Neuronal stem cell (in vitro differentiated cells): Measurements from ENCODE around the gene SSBP4.
A peak's percentile ranks its signal among the peaks of the same experiment; 100 is the strongest.

Source experiments
- DNase-seq: peaks from one replicate; pipeline ENCODE4 v3.0.0-alpha.2; 2013; ENCODE audit warnings: low spot score
- H2AFZ ChIP-seq: one replicate; pipeline ENCODE4 v1.6.1; 2013; ENCODE audit warnings: mild to moderate bottlenecking, low read length, inconsistent platforms
- H2AK5ac ChIP-seq: 2 replicates; pipeline ENCODE4 v1.6.1; 2013; ENCODE audit warnings: low read depth, mild to moderate bottlenecking, inconsistent platforms, low read length, moderate library complexity, mixed read lengths
- H2BK120ac ChIP-seq: 2 replicates; pipeline ENCODE4 v1.6.1; 2013; ENCODE audit warnings: low read depth, mild to moderate bottlenecking, inconsistent platforms, low read length, moderate library complexity, mixed read lengths
- H2BK12ac ChIP-seq: one replicate; pipeline ENCODE4 v1.6.1; 2013; ENCODE audit warnings: low read length, inconsistent platforms
- H2BK15ac ChIP-seq: 2 replicates; pipeline ENCODE4 v1.6.1; 2013; ENCODE audit warnings: mild to moderate bottlenecking, low read length, inconsistent platforms, mixed read lengths
- H2BK5ac ChIP-seq: one replicate; pipeline ENCODE4 v1.6.1; 2013; ENCODE audit warnings: inconsistent platforms, mild to moderate bottlenecking, low read length, moderate library complexity
- H3K14ac ChIP-seq: one replicate; pipeline ENCODE4 v1.6.1; 2013; ENCODE audit warnings: low read length, inconsistent platforms
- H3K18ac ChIP-seq: 2 replicates; pipeline ENCODE4 v1.6.1; 2013; ENCODE audit warnings: low read length, inconsistent platforms
- H3K23ac ChIP-seq: 2 replicates; pipeline ENCODE4 v1.6.1; 2013; ENCODE audit warnings: low read depth, mild to moderate bottlenecking, mixed read lengths, low read length, inconsistent platforms; ENCODE audit not compliant: poor library complexity
- H3K27ac ChIP-seq: replicated peaks from 3 replicates; pipeline ENCODE4 v1.5.1; 2013; ENCODE audit warnings: low read length, inconsistent platforms
- H3K27me3 ChIP-seq, 3 experiments: 2 replicates each; pipeline ENCODE4 v1.6.1; 2013; ENCODE audit warnings: low read length in 3 of 3, mild to moderate bottlenecking in 2 of 3, inconsistent platforms in 1 of 3, low read depth in 1 of 3, mixed read lengths in 1 of 3, moderate library complexity in 1 of 3; ENCODE audit not compliant: control insufficient read depth in 3 of 3, insufficient read depth in 3 of 3
- H3K36me3 ChIP-seq, 2 donors: replicated peaks in 1 of 2; 2 replicates each; pipeline ENCODE4 v1.6.1; 2013; ENCODE audit warnings: low read length in 2 of 2; ENCODE audit not compliant: control insufficient read depth in 2 of 2, insufficient read depth in 2 of 2
- H3K4ac ChIP-seq: 2 replicates; pipeline ENCODE4 v1.6.1; 2013; ENCODE audit warnings: inconsistent platforms, mild to moderate bottlenecking, low read length, moderate library complexity
- H3K4me1 ChIP-seq, 2 donors: 1 replicate in 1 of 2; 2 replicates in 1 of 2; pipeline ENCODE4 v1.6.1; 2013; ENCODE audit warnings: low read length in 2 of 2, low read depth in 1 of 2; ENCODE audit not compliant: control insufficient read depth in 2 of 2, insufficient read depth in 1 of 2
- H3K4me2 ChIP-seq: one replicate; pipeline ENCODE4 v1.6.1; 2013; ENCODE audit warnings: mild to moderate bottlenecking, low read length, inconsistent platforms; ENCODE audit not compliant: insufficient read depth, poor library complexity, severe bottlenecking
- H3K4me3 ChIP-seq, 2 donors: 2 replicates each; pipeline ENCODE4 v1.5.1; 2013; ENCODE audit warnings: low read length in 2 of 2, mild to moderate bottlenecking in 2 of 2, inconsistent platforms in 1 of 2, moderate library complexity in 1 of 2
- H3K79me1 ChIP-seq: one replicate; pipeline ENCODE4 v1.6.1; 2013; ENCODE audit warnings: low read depth, mild to moderate bottlenecking, inconsistent platforms, low read length, moderate library complexity
- H3K9ac ChIP-seq: one replicate; pipeline ENCODE4 v1.6.1; 2013; ENCODE audit warnings: mild to moderate bottlenecking, low read depth, low read length, inconsistent platforms; ENCODE audit not compliant: poor library complexity
- H3K9me3 ChIP-seq, 2 donors: replicated peaks in 1 of 2; 2 replicates each; pipeline versions ENCODE3 to v1.6.1; 2013; ENCODE audit warnings: low read length in 2 of 2, mild to moderate bottlenecking in 2 of 2, inconsistent platforms in 1 of 2, low read depth in 1 of 2, mixed read lengths in 1 of 2, moderate library complexity in 1 of 2; ENCODE audit not compliant: control insufficient read depth in 2 of 2, insufficient read depth in 1 of 2
- H4K8ac ChIP-seq: one replicate; pipeline ENCODE4 v1.6.1; 2013; ENCODE audit warnings: low read depth, mild to moderate bottlenecking, inconsistent platforms, low read length, moderate library complexity
- H4K91ac ChIP-seq: one replicate; pipeline ENCODE4 v1.6.1; 2013; ENCODE audit warnings: low read length, low read depth, mild to moderate bottlenecking, inconsistent platforms; ENCODE audit not compliant: poor library complexity
- WGBS, 2 donors: extraction: QIAGEN DNeasy Blood & Tissue Kit; methylation state at CpG; one replicate each; pipeline ENCODE4 v1.1.7; 2013; ENCODE audit warnings: missing lambda C conversion rate in 2 of 2, mixed read lengths in 1 of 2; ENCODE audit not compliant: insufficient read length in 2 of 2, insufficient replicate concordance in 1 of 2; ENCODE audit errors: extremely low coverage in 2 of 2; 5-methylcytosine and 5-hydroxymethylcytosine counted together

The SSBP4 gene

DNA sequence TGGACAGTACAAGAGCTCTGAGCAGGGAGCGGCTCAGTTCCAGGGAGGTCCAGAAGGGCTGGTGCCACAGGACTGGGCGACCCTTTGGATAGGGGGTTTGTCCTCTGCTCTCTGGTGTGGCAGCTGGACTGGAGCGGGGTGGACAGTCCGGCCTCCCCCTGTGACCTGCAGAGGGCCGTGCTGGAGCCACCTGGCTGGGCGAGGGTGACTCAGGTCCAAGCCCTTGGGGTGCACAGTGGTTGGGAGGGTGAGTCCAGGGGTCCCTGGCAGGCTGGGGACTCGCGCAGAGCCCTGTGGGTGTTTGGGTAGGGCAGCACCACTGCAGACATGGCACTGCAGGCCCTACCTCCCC, 7.2 kb downstream of the SSBP4 start:
- no peak overlapping the region for H2BK15ac ChIP-seq
- H3K27me3 ChIP-seq = no peaks in the 10 kb centered on the region
- WGBS, 2 donors = no CpG with 5 or more reads among the region's 8 CpGs
- no peak overlapping the region for H2AFZ ChIP-seq
- H3K14ac ChIP-seq = peak overlapping the region; percentile 2
- H3K79me1 ChIP-seq = peaks cover 13% of the 10 kb centered on the region
- no peak overlapping the region for H3K4me2 ChIP-seq
- H2BK120ac ChIP-seq = no peak overlapping the region
- H2AK5ac ChIP-seq = peak overlapping the region; percentile 95
- H4K91ac ChIP-seq = no peak overlapping the region
- no peak overlapping the region for H3K27ac ChIP-seq
- H2BK12ac ChIP-seq = peak overlapping the region; percentile 94
- H3K23ac ChIP-seq = peak overlapping the region; percentile 91
- no peak for DNase-seq
- no peak overlapping the region for H3K9ac ChIP-seq
- H2BK5ac ChIP-seq = no peak overlapping the region
- H4K8ac ChIP-seq = no peak overlapping the region
- no peak overlapping the region for H3K4ac ChIP-seq
- no peaks in the 10 kb centered on the region for H3K9me3 ChIP-seq
- peaks cover 0 to 30% of the 10 kb centered on the region in 2 donors for H3K36me3 ChIP-seq
- H3K4me3 ChIP-seq = no peak overlapping the region
- peak overlapping the region; percentile 80 for H3K18ac ChIP-seq
- peaks cover 34 to 63% of the 10 kb centered on the region in 2 donors for H3K4me1 ChIP-seq

DNA sequence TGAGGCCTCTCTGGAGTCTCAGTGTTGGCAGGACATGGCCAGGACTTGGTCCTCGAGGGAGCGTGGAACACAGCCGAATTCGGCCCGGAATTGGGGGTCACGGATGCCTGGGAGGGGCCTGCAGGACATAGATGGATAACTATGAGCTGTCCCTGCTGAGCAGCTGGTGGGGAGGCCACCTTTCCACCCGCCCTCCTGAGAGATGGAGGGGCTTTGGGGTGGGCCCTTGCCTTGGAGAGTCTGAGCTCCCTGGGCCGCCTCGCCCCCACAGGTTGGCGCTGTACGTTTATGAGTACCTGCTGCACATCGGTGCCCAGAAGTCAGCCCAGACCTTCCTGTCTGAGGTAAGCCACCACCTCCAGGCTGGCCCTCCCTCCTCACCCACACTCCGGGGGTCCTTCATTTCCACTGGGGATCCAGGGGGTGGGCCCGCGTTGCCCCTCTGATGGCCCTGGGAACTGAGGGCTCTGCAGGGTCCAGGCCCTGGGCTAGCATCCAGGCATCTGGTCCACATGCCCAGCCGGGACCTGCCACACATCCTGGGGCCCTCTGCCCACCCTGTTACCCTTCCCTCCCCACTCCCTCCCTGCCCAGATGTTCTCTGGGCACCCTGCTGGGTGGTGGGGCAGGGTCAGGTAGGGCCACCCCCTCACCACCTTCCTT, 8.0 kb downstream of the SSBP4 start:
- Histone ChIP-seq H2BK120ac (no peak overlapping the region), H2AK5ac (peak overlapping the region; percentile 95), H2BK12ac (peak overlapping the region; percentile 73), H3K9me3 (no peaks in the 10 kb centered on the region), H3K4me2 (no peak overlapping the region), H3K36me3 (peaks cover 0 to 35% of the 10 kb centered on the region in 2 donors), H2AFZ (no peak overlapping the region), H3K9ac (no peak overlapping the region), H2BK5ac (peak overlapping the region; percentile 87), H3K4ac (peak overlapping the region; percentile 84), H3K14ac (peak overlapping the region; percentile 21), H3K27ac (no peak overlapping the region), H2BK15ac (peak overlapping the region; percentile 85), H3K18ac (peak overlapping the region; percentile 77), H3K4me3 (no peak overlapping the region), H3K23ac (no peak overlapping the region), H3K79me1 (peaks cover 13% of the 10 kb centered on the region), H3K4me1 (peaks cover 41 to 64% of the 10 kb centered on the region in 2 donors), H4K8ac (no peak overlapping the region), H3K27me3 (no peaks in the 10 kb centered on the region), H4K91ac (no peak overlapping the region)
- DNase-seq = no peak
- WGBS, 2 donors = no CpG with 5 or more reads among the region's 16 CpGs

DNA sequence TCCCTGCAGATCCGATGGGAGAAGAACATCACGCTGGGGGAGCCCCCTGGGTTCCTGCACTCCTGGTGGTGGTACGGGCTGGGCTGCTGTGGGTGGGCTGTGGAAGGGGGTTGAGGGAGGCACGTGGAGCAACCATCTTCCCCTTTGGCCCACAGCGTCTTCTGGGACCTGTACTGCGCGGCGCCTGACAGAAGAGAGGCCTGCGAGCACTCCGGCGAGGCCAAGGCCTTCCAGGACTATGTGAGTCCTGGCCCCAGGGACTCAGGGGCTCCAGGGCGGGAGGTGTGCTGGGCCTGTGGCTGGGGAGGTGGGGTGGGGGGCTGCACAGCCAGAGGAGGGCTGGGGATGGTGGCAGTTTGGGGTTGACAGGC, 8.5 kb downstream of the SSBP4 start:
- H3K27ac ChIP-seq = no peak overlapping the region
- no CpG with 5 or more reads among the region's 12 CpGs for WGBS, 2 donors

GRCh38 chr19:18428173-18428786, 9.1 kb downstream of the SSBP4 start:
- Histone ChIP-seq H2AK5ac (peak overlapping the region; percentile 98), H3K27ac (peak overlapping the region; percentile 95), H3K36me3 (peaks cover 0 to 34% of the 10 kb centered on the region in 2 donors), H3K18ac (peak overlapping the region; percentile 99), H3K23ac (peak overlapping the region; percentile 95), H4K8ac (no peak overlapping the region), H3K79me1 (peaks cover 12% of the 10 kb centered on the region), H3K4me3 (peak overlapping the region; percentile 45 to 52), H4K91ac (no peak overlapping the region), H2BK15ac (peak overlapping the region; percentile 98), H3K9ac (peak overlapping the region; percentile 9), H3K4me2 (peak overlapping the region; percentile 89), H3K4ac (no peak overlapping the region), H2BK5ac (peak overlapping the region; percentile 97), H3K9me3 (no peaks in the 10 kb centered on the region), H2BK12ac (peak overlapping the region; percentile 63), H3K27me3 (no peaks in the 10 kb centered on the region), H2AFZ (peak overlapping the region; percentile 90), H3K14ac (no peak overlapping the region), H2BK120ac (peak overlapping the region; percentile 76), H3K4me1 (peaks cover 49 to 63% of the 10 kb centered on the region in 2 donors)
- no peak for DNase-seq
- no CpG with 5 or more reads among the region's 17 CpGs for WGBS, 2 donors

More for the DNA sequence above, 8.5 kb downstream of the SSBP4 start:
- Histone ChIP-seq H3K4me2 (no peak overlapping the region), H3K36me3 (peaks cover 0 to 35% of the 10 kb centered on the region in 2 donors), H4K8ac (no peak overlapping the region), H3K27me3 (no peaks in the 10 kb centered on the region), H3K18ac (peak overlapping the region; percentile 77), H3K14ac (no peak overlapping the region), H2BK12ac (peak overlapping the region; percentile 73), H3K4me1 (peaks cover 44 to 65% of the 10 kb centered on the region in 2 donors), H3K4ac (peak overlapping the region; percentile 84), H2BK120ac (peak overlapping the region; percentile 76), H2AK5ac (peak overlapping the region; percentile 95), H2BK15ac (peak overlapping the region; percentile 98), H3K23ac (no peak overlapping the region), H3K9me3 (no peaks in the 10 kb centered on the region), H4K91ac (no peak overlapping the region), H3K79me1 (peaks cover 13% of the 10 kb centered on the region), H2BK5ac (peak overlapping the region; percentile 87), H3K9ac (no peak overlapping the region), H2AFZ (no peak overlapping the region), H3K4me3 (no peak overlapping the region)
- DNase-seq = no peak
